Measurements from ENCODE around the gene TPGS1. TPM values are rescaled to one million over a fixed set of nuclear protein-coding genes. Genes with fewer than 3 reads are reported as not detected.

TPGS1 gene
- total RNA-seq: 10 to 100 TPM; 22.2 to 44.4 (median 39.4) TPM
- 15.6 TPM for total RNA-seq (2013)
- total RNA-seq: 4.9 to 29.4 (median 18.8) reads per million in 29 experiments

- Histone ChIP-seq H3K4me3 (ENCODE audit: control insufficient read depth in 1 of 2, extremely low read depth in 1 of 2, low read length in 1 of 2) (peak within 1 kb of the TSS; percentile 79 to 86), H3K4me1 (ENCODE audit: control insufficient read depth in 1 of 2, extremely low read depth in 1 of 2, insufficient read depth in 2 of 2, low read length in 2 of 2) (peaks cover 13 to 61% of the 10 kb centered on the region in 2 experiments), H3K9me3 (no peaks in the 10 kb centered on the region), H3K36me3 (ENCODE audit: control insufficient read depth in 2 of 2, extremely low read depth in 1 of 2, insufficient read depth in 1 of 2, low read length in 1 of 2) (peaks cover 0 to 4% of the 10 kb centered on the region in 2 donors), H3K27me3 (replicated peaks in 1 of 2; ENCODE audit: control insufficient read depth in 2 of 2, extremely low read depth in 1 of 2, insufficient read depth in 2 of 2, low read length in 1 of 2) (no peaks in the 10 kb centered on the region), H3K27ac (ENCODE audit: low read length) (peak within 1 kb of the TSS; percentile 93)
- ChIA-PET CTCF (interaction anchor here (0.6 to 1.4 kb wide), 9 partner anchors 8 to 25 kb away, joined by 3 to 10 read pairs (median 3); partner anchors contain the start of genes CDC34 (in 2 of the 2) and MADCAM1 (in 1 of the 2)), POLR2A (interaction anchor here in 1 of 2 donors (0.5 kb wide), 1 partner anchor 24 kb away, joined by 6 read pairs; no protein-coding TSS in a partner anchor)
- DNase-seq: peak; percentile 34 to 92 (median 83)
- WGBS (ENCODE audit: insufficient coverage): under 1% methylated on average over 81 of the region's 81 CpGs
- H3K9me3 Mint-ChIP-seq: no peaks in the 10 kb centered on the region
- peak within 1 kb of the TSS; percentile 99 to 100 for H3K27ac Mint-ChIP-seq
- peaks cover 43 to 59% (median 46%) of the 10 kb centered on the region in 3 donors for H3K4me1 Mint-ChIP-seq
- H3K36me3 Mint-ChIP-seq: no peaks in the 10 kb centered on the region
- H3K4me3 Mint-ChIP-seq: peak within 1 kb of the TSS; percentile 92 to 97 (median 96)
- no peaks in the 10 kb centered on the region for H3K27me3 Mint-ChIP-seq
- peak; percentile 57 to 66 (median 63) for ATAC-seq (replicated peaks in 1 of 4)
These were observed at the start of gene TPGS1 for GRCh38 chr19:507286-508203. TPGS1 (plus strand) TSS chr19:507497; CDS start chr19:507507, 10 bp downstream.

DNA sequence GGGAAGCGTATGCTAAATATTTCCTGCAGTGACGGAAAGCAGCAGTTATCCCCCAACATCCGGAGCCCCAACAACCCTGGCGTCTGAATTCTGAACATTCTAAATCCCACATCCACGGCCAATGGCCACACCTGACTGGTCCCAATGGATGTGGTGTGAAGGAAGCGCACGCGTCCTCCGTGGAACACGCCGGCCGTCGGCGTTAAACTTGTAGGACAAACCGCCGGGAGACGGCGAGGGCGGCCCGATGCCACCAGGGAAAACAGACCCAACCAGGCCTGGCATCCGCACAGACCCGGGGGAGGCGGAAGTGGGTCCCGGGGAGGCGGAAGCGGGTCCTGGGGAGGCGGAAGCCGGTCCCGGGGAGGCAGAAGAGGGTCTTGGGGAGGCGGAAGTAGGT is 49.7 kb upstream of the TPGS1 start:
- no peaks in the 10 kb centered on the region for H3K9me3 ChIP-seq
- Mint-ChIP-seq H3K4me3 (no peak overlapping the region), H3K27ac (no peak overlapping the region), H3K9me3 (no peaks in the 10 kb centered on the region), H3K27me3 (peaks cover 0 to 25% of the 10 kb centered on the region in 2 donors), H3K36me3 (no peaks in the 10 kb centered on the region), H3K4me1 (peaks cover 0 to 14% (median 10%) of the 10 kb centered on the region in 3 donors)
- H3K27ac ChIP-seq (ENCODE audit: low read length): no peak overlapping the region
- H3K4me1 ChIP-seq (ENCODE audit: control insufficient read depth in 1 of 2, extremely low read depth in 1 of 2, insufficient read depth in 2 of 2, low read length in 2 of 2): peaks cover 0 to 18% of the 10 kb centered on the region in 2 experiments
- ATAC-seq (replicated peaks in 1 of 4): no peak
- CTCF ChIA-PET: no interaction called here
- POLR2A ChIA-PET: no interaction called here
- DNase-seq: no peak
- H3K36me3 ChIP-seq (ENCODE audit: control insufficient read depth in 2 of 2, extremely low read depth in 1 of 2, insufficient read depth in 1 of 2, low read length in 1 of 2): no peaks in the 10 kb centered on the region
- H3K27me3 ChIP-seq (replicated peaks in 1 of 2; ENCODE audit: control insufficient read depth in 2 of 2, extremely low read depth in 1 of 2, insufficient read depth in 2 of 2, low read length in 1 of 2): peaks cover 9 to 59% of the 10 kb centered on the region in 2 experiments
- H3K4me3 ChIP-seq (ENCODE audit: control insufficient read depth in 1 of 2, extremely low read depth in 1 of 2, low read length in 1 of 2): no peak overlapping the region
- WGBS (ENCODE audit: insufficient coverage): 97% methylated on average over 21 of the region's 30 CpGs

DNA sequence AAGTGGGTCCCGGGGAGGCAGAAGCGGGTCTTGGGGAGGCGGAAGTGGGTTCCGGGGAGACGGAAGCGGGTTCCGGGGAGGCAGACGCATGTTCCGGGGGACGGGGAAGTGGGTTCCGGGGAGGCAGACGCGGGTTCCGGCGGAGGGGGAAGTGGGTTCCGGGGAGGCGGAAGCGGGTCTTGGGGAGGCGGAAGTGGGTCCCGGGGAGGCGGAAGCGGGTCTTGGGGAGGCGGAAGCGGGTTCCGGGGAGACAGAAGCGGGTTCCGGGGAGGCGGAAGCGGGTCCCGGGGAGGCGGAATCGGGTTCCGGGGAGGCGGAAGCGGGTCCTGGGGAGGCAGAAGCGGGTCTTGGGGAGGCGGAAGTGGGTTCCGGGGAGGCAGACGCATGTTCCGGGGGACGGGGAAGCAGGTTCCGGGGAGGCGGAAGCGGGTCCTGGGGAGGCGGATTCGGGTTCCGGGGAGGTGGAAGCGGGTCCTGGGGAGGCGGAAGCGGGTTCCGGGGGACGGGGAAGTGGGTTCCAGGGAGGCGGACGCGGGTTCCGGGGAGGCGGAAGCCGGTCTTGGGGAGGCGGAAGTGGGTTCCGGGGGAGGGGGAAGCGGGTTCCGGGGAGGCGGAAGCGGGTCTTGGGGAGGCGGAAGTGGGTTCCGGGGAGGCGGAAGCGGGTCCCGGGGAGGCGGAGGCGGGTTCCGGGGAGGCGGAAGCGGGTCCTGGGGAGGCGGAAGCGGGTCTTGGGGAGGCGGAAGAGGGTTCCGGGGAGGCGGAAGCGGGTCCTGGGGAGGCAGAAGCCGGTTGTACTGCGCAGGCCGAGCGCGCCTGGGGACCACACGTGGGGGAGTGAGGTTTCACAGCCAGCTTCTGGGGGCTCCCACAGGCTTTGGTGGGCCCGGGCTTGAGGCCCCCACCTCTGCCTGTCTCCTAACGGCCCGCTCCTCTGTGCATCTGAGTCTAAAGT is 48.9 kb upstream of the TPGS1 start:
- no peak overlapping the region for H3K4me3 Mint-ChIP-seq

DNA sequence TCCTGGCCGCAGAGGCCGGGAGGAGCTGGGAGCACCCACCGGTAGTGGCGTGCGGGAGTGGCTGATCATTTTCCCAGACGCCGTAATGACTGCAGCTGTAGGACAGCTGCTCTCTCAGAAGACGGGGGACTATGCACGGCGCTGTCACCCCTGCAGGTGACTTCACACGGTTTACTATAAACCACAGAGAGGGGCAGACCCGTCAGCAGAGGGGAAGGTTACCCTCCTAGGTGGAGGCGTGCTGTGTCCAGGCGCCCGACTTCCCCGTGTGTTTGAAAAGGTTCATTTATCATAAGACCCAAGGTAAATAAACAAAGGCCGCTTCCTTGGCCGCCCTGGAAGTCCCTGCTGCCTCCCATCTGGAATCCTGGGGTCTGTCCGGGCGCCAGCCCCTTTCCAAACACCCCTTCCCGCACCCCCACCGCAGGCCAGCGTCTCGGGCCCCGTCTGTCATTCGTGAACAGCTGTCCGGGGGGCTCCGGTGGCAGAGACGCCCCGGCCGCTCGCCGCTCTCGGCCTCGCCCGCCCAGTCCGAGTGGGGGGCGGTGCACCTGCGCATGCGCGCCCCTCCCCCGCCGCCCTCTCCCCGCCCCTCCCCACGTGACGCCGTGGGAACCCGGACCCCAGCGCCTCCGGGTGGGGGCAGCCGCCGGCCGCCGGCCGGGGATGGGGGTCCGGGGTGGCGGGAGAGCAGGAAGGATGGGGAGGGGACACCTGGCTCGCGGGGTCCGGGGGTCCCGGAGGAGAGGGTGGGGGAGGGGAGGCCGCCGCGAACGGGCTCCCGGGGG is 47.4 kb upstream of the TPGS1 start:
- Mint-ChIP-seq H3K27me3 (peaks cover 0 to 31% of the 10 kb centered on the region in 2 donors), H3K4me1 (peaks cover 0 to 14% (median 10%) of the 10 kb centered on the region in 3 donors), H3K4me3 (peak overlapping the region; percentile 63 to 72 (median 70)), H3K9me3 (no peaks in the 10 kb centered on the region), H3K36me3 (no peaks in the 10 kb centered on the region), H3K27ac (no peak overlapping the region)
- no peaks in the 10 kb centered on the region for H3K36me3 ChIP-seq (ENCODE audit: control insufficient read depth in 2 of 2, extremely low read depth in 1 of 2, insufficient read depth in 1 of 2, low read length in 1 of 2)
- peaks cover 0 to 18% of the 10 kb centered on the region in 2 experiments for H3K4me1 ChIP-seq (ENCODE audit: control insufficient read depth in 1 of 2, extremely low read depth in 1 of 2, insufficient read depth in 2 of 2, low read length in 2 of 2)
- H3K27me3 ChIP-seq (replicated peaks in 1 of 2; ENCODE audit: control insufficient read depth in 2 of 2, extremely low read depth in 1 of 2, insufficient read depth in 2 of 2, low read length in 1 of 2): peaks cover 10 to 71% of the 10 kb centered on the region in 2 experiments
- peak overlapping the region in 1 of 2 donors; percentile 21 for H3K4me3 ChIP-seq (ENCODE audit: control insufficient read depth in 1 of 2, extremely low read depth in 1 of 2, low read length in 1 of 2)
- no peak overlapping the region for H3K27ac ChIP-seq (ENCODE audit: low read length)
- 14% methylated on average over 38 of the region's 66 CpGs for WGBS (ENCODE audit: insufficient coverage)
- no peaks in the 10 kb centered on the region for H3K9me3 ChIP-seq
- CTCF ChIA-PET: no interaction called here
- ATAC-seq (replicated peaks in 1 of 4): peak in 3 of 4 experiments; percentile 36 to 74 (median 63)
- POLR2A ChIA-PET: no interaction called here
- peak in 11 of 35 experiments; percentile 4 to 30 (median 17) for DNase-seq

More for the DNA sequence above, 48.9 kb upstream of the TPGS1 start:
- no peak overlapping the region for H3K27ac ChIP-seq (ENCODE audit: low read length)
- 95% methylated on average over 81 of the region's 89 CpGs for WGBS (ENCODE audit: insufficient coverage)
- H3K4me1 ChIP-seq (ENCODE audit: control insufficient read depth in 1 of 2, extremely low read depth in 1 of 2, insufficient read depth in 2 of 2, low read length in 2 of 2): peaks cover 0 to 18% of the 10 kb centered on the region in 2 experiments
- H3K9me3 ChIP-seq: no peaks in the 10 kb centered on the region
- no peak overlapping the region for H3K27ac Mint-ChIP-seq
- peaks cover 10 to 64% of the 10 kb centered on the region in 2 experiments for H3K27me3 ChIP-seq (replicated peaks in 1 of 2; ENCODE audit: control insufficient read depth in 2 of 2, extremely low read depth in 1 of 2, insufficient read depth in 2 of 2, low read length in 1 of 2)
- H3K27me3 Mint-ChIP-seq: peaks cover 0 to 28% of the 10 kb centered on the region in 2 donors
- no peaks in the 10 kb centered on the region for H3K36me3 Mint-ChIP-seq
- H3K9me3 Mint-ChIP-seq: no peaks in the 10 kb centered on the region
- no peak overlapping the region for H3K4me3 ChIP-seq (ENCODE audit: control insufficient read depth in 1 of 2, extremely low read depth in 1 of 2, low read length in 1 of 2)
- ChIA-PET POLR2A (no interaction called here), CTCF (no interaction called here)
- no peaks in the 10 kb centered on the region for H3K36me3 ChIP-seq (ENCODE audit: control insufficient read depth in 2 of 2, extremely low read depth in 1 of 2, insufficient read depth in 1 of 2, low read length in 1 of 2)
- DNase-seq (no peak), ATAC-seq (replicated peaks in 1 of 4) (no peak)
- peaks cover 0 to 14% (median 10%) of the 10 kb centered on the region in 3 donors for H3K4me1 Mint-ChIP-seq

DNA sequence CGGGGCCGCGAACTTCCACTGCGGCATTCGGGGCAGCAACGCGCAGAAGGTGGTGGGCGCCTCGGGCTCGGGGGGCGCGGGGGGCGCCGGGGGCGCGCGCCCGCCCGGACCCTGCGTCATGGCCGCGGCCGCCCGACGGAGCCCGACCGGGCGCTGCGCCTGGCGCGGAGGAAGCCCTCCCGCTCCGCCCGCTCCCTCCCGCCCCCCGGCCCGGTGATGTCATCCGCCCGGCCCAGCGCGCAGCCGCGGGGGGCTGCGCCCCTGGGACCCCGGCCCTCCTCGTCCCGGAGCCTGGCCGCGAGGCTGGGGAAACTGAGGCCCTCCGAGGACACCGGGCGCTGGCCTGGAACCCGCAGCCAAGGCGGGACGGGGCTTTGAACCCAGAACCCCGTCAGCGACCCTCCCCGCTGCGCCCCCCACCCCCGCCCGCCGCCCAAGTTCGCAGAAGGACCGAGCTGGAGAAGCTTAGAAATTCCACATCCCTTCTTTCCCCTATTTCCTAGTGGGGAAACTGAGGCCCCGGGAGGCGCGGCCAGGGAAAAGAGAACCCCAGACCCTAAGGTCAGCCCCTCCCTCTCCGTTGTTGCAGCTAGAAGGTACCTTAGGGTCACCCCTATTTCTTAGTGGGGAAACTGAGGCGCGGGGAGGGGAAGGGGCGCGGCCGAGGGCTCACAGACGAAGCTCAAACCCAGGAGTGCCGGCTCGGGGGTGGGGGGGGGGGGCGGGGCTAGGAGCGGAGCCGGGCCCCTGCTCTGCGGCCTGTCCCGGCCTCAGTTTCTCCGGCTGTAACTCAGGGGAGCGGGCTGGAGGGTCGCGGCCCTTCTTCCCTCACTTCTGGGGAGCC is 46.2 kb upstream of the TPGS1 start, which contains the start of gene SHC2:
Gene SHC2 (minus strand): TSS at position 157 of the 844 bp plus-strand sequence. CDS start 37 bp downstream, at position 120.
- Histone ChIP-seq H3K4me3 (ENCODE audit: control insufficient read depth in 1 of 2, extremely low read depth in 1 of 2, low read length in 1 of 2) (peak within 1 kb of the TSS in 1 of 2 donors; percentile 21), H3K27ac (ENCODE audit: low read length) (no peak within 1 kb of the TSS), H3K36me3 (ENCODE audit: control insufficient read depth in 2 of 2, extremely low read depth in 1 of 2, insufficient read depth in 1 of 2, low read length in 1 of 2) (no peaks in the 10 kb centered on the region), H3K27me3 (replicated peaks in 1 of 2; ENCODE audit: control insufficient read depth in 2 of 2, extremely low read depth in 1 of 2, insufficient read depth in 2 of 2, low read length in 1 of 2) (peaks cover 10 to 62% of the 10 kb centered on the region in 2 experiments), H3K9me3 (no peaks in the 10 kb centered on the region), H3K4me1 (ENCODE audit: control insufficient read depth in 1 of 2, extremely low read depth in 1 of 2, insufficient read depth in 2 of 2, low read length in 2 of 2) (peaks cover 0 to 18% of the 10 kb centered on the region in 2 experiments)
- Mint-ChIP-seq H3K36me3 (no peaks in the 10 kb centered on the region), H3K4me3 (peak within 1 kb of the TSS; percentile 63 to 72 (median 71)), H3K27ac (no peak within 1 kb of the TSS), H3K4me1 (peaks cover 0 to 14% (median 10%) of the 10 kb centered on the region in 3 donors), H3K27me3 (peaks cover 0 to 31% of the 10 kb centered on the region in 2 donors), H3K9me3 (no peaks in the 10 kb centered on the region)
- 3% methylated on average over 52 of the region's 85 CpGs for WGBS (ENCODE audit: insufficient coverage)
- no peak for DNase-seq
- ChIA-PET POLR2A (no interaction called here), CTCF (no interaction called here)
- peak in 2 of 4 experiments; percentile 41 to 46 for ATAC-seq (replicated peaks in 1 of 4)
